ENCODE data around the gene GPR153. TPM values are rescaled to one million over a fixed set of nuclear protein-coding genes. Genes with fewer than 3 reads are reported as not detected.
A peak's percentile ranks its signal among the peaks of the same experiment; 100 is the strongest.

The GPR153 gene
- total RNA-seq, 1 experiment from 2014 or later: 6.1 TPM

DNA sequence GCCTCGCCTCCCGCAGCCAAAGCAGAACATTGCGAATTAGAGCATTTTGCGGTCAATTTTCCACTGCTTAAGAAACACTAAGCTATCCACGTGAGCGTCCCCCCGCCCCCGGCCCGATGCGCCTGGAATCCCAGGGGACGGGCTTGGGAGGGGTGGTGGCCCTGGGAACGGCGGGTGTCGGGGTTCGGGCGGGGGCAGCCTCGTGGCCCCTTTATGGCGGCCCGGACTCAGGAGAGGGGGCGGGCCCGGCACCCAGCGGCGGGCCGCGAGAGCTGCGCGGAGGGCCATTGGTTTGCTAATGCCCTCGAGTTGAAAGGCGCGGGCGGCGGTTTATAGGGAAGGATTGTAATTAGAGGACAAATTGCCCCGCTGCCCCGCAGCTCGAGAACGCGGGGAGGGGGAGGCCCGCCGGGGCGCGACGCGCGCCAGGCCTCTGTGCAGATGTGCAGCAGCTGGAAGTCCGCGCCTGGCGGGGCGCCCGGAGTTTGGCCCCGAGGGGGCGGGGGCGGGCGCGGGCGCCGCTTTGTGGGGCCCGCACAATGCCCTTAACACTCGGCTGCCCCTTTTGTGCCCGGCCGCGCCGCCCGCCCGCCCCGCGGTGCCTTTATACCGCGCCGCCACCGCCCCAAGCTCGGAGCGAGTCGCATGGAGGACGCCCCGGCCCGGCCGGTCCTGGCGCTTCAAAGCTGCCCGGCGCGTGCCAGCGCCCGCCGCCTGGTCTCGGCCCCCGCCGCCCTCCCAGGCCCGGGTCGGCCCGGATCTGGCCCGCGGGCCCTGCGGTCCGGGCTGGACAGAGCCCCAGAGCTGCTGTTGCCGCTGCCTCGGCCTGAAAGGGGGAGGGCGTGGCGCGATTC is 18.8 kb downstream of the GPR153 start (continued):
- TF ChIP-seq, protein P1, sequence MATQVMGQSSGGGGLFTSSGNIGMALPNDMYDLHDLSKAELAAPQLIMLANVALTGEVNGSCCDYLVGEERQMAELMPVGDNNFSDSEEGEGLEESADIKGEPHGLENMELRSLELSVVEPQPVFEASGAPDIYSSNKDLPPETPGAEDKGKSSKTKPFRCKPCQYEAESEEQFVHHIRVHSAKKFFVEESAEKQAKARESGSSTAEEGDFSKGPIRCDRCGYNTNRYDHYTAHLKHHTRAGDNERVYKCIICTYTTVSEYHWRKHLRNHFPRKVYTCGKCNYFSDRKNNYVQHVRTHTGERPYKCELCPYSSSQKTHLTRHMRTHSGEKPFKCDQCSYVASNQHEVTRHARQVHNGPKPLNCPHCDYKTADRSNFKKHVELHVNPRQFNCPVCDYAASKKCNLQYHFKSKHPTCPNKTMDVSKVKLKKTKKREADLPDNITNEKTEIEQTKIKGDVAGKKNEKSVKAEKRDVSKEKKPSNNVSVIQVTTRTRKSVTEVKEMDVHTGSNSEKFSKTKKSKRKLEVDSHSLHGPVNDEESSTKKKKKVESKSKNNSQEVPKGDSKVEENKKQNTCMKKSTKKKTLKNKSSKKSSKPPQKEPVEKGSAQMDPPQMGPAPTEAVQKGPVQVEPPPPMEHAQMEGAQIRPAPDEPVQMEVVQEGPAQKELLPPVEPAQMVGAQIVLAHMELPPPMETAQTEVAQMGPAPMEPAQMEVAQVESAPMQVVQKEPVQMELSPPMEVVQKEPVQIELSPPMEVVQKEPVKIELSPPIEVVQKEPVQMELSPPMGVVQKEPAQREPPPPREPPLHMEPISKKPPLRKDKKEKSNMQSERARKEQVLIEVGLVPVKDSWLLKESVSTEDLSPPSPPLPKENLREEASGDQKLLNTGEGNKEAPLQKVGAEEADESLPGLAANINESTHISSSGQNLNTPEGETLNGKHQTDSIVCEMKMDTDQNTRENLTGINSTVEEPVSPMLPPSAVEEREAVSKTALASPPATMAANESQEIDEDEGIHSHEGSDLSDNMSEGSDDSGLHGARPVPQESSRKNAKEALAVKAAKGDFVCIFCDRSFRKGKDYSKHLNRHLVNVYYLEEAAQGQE (IDR thresholded peaks at IDR 0.05; ENCODE audit: low read depth): no peak
- TF ChIP-seq CBX3 (IDR thresholded peaks at IDR 0.05; ENCODE audit: low read depth) (no peak), TCF7L2 (IDR thresholded peaks at IDR 0.05; ENCODE audit: borderline replicate concordance, extremely low read depth, insufficient read depth, insufficient read length) (peak; percentile 89)

DNA sequence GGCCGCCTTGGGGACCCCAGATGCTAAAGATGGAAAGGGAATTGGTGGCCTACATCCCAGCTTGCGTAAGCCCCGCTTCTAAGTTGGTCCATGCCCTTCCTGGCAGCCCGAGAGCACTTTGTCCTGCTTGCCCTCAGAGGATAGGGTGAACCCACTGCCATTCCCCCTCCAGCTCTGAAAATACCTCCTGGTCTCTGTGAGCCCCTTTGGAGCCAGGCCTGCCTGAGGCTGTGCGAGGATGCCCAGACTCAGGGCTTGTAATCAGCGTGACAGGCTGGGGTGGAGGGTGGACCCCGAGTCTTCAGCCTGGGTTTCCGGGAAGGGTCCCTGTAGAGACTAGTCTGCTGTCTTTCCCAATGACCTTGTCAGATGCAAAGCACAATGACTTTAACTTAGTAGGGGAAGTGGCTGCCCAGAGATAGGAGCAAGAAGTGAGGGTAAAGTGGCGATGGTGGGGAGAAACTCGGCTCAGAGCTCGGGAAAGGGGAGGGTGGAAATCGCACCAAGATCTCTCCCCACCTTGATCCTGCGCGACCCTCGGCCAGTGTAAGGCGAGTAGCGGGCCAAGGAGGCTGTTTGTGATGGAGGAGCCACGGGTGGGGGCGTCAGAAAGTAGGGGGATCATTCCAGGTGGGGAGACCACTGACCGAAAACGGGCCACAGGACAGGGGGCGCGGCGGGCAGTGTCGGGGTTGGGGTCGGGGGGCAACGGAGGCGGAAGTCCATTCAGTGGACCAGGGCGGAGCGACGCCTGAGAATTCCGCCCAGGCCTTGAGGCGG is 19.6 kb downstream of the GPR153 start:
- H3K27ac ChIP-seq (ENCODE audit: low read depth, low read length): no peak overlapping the region
- no peaks in the 10 kb centered on the region for H3K36me3 ChIP-seq (ENCODE audit: control insufficient read depth in 1 of 2, insufficient read depth in 2 of 2, low read length in 2 of 2)
- TF ChIP-seq POLR2AphosphoS5 (IDR thresholded peaks at IDR 0.05; ENCODE audit: low read depth, low read length) (no peak), JUND (IDR thresholded peaks at IDR 0.05) (no peak), ELF1 (IDR thresholded peaks at IDR 0.05; ENCODE audit: borderline replicate concordance, low read depth) (no peak), SP1 (IDR thresholded peaks at IDR 0.05; ENCODE audit: low read depth) (no peak), ZFX (IDR thresholded peaks at IDR 0.05) (no peak), RAD21 (IDR thresholded peaks at IDR 0.05; ENCODE audit: low read depth) (no peak), ZNF274 (IDR thresholded peaks at IDR 0.05; ENCODE audit: low read depth, low read length) (no peak), YY1 (IDR thresholded peaks at IDR 0.05; ENCODE audit: extremely low read depth, insufficient replicate concordance, low read depth, low read length) (no peak), SIN3A (IDR thresholded peaks at IDR 0.05; ENCODE audit: low read depth) (no peak), CEBPB (IDR thresholded peaks at IDR 0.05; ENCODE audit: low read depth) (no peak)
- TF ChIP-seq, protein P2, sequence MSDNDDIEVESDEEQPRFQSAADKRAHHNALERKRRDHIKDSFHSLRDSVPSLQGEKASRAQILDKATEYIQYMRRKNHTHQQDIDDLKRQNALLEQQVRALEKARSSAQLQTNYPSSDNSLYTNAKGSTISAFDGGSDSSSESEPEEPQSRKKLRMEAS (IDR thresholded peaks at IDR 0.05): no peak
- TF ChIP-seq, protein P3, sequence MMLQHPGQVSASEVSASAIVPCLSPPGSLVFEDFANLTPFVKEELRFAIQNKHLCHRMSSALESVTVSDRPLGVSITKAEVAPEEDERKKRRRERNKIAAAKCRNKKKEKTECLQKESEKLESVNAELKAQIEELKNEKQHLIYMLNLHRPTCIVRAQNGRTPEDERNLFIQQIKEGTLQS (IDR thresholded peaks at IDR 0.05): no peak
- TF ChIP-seq, protein P4, sequence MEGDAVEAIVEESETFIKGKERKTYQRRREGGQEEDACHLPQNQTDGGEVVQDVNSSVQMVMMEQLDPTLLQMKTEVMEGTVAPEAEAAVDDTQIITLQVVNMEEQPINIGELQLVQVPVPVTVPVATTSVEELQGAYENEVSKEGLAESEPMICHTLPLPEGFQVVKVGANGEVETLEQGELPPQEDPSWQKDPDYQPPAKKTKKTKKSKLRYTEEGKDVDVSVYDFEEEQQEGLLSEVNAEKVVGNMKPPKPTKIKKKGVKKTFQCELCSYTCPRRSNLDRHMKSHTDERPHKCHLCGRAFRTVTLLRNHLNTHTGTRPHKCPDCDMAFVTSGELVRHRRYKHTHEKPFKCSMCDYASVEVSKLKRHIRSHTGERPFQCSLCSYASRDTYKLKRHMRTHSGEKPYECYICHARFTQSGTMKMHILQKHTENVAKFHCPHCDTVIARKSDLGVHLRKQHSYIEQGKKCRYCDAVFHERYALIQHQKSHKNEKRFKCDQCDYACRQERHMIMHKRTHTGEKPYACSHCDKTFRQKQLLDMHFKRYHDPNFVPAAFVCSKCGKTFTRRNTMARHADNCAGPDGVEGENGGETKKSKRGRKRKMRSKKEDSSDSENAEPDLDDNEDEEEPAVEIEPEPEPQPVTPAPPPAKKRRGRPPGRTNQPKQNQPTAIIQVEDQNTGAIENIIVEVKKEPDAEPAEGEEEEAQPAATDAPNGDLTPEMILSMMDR (IDR thresholded peaks at IDR 0.05 in 2 of 3, conservative IDR thresholded peaks at IDR 0.05 in 1 of 3; ENCODE audit: borderline replicate concordance in 1 of 3, insufficient read depth in 1 of 3, low read depth in 2 of 3, low read length in 2 of 3): no peak
- H4K20me1 ChIP-seq (ENCODE audit: insufficient read depth): no peaks in the 10 kb centered on the region
- H2AFZ ChIP-seq (ENCODE audit: low read depth, low read length, poor library complexity, severe bottlenecking): no peak overlapping the region
- no peak overlapping the region for H3K4me3 ChIP-seq (replicated peaks in 1 of 2; ENCODE audit: low read depth in 1 of 2, low read length in 2 of 2)
- no peaks in the 10 kb centered on the region for H3K9me3 ChIP-seq (ENCODE audit: control insufficient read depth in 1 of 2, insufficient read depth in 1 of 2, low read depth in 1 of 2, low read length in 2 of 2)
- ChIA-PET RAD21 (ENCODE audit: low non-redundant PET in 1 of 2, low total read pairs in 2 of 2, uncharacterized antibody in 2 of 2, unreplicated experiment in 2 of 2) (no interaction called here), POLR2A (no interaction called here), CTCF (interaction anchor here (0.9 to 2.0 kb wide), 2 partner anchors 37 to 132 kb away, joined by 4 to 11 read pairs; no protein-coding TSS in a partner anchor)
- no TSS peak for BruUV-seq (replicated peaks)
- H3K4me1 ChIP-seq (ENCODE audit: control insufficient read depth in 1 of 2, insufficient read depth in 2 of 2, low read length in 2 of 2): peaks cover 11 to 48% of the 10 kb centered on the region in 2 experiments; a peak in 3 of 4 replicates
- intact Hi-C loops (cut with micrococcal nuclease): no loop called here
- H3K27me3 ChIP-seq (ENCODE audit: insufficient read depth, low read length): no peaks in the 10 kb centered on the region
- H3K4me2 ChIP-seq (ENCODE audit: low read length): peak overlapping the region; percentile 71
- no peak for DNase-seq (ENCODE audit: low read depth, low spot score)
- ATAC-seq: no peak
- H3K9ac ChIP-seq (ENCODE audit: low read length): 0 out of 2 replicates have a peak overlapping the region, but pooled peaks have one; percentile 35
- no peaks in the 10 kb centered on the region for H3K79me2 ChIP-seq (ENCODE audit: insufficient read depth, low read length)
- H3K9me2 ChIP-seq (ENCODE audit: insufficient read depth): no peaks in the 10 kb centered on the region
